KOPT-K1 (cell line): ENCODE measurements around the gene FRMD6.

Experiments
- H3K27ac ChIP-seq: fragments of 200-600 bp; sonication (generic); 2 replicates; pipeline ENCODE4 v1.5.1; 2016; ENCODE audit warnings: antibody characterized with exemption, mild to moderate bottlenecking, low read depth, low read length; ENCODE audit not compliant: poor library complexity, severe bottlenecking
- H3K36me3 ChIP-seq: fragments of 200-600 bp; sonication (generic); 2 replicates; pipeline ENCODE4 v1.5.1; 2017; ENCODE audit warnings: antibody characterized with exemption, mild to moderate bottlenecking, low read length, moderate library complexity; ENCODE audit not compliant: insufficient read depth
- H3K9me3 ChIP-seq: fragments of 200-600 bp; sonication (generic); 2 replicates; pipeline ENCODE4 v1.5.1; 2017; ENCODE audit warnings: antibody characterized with exemption, low read length, mild to moderate bottlenecking; ENCODE audit not compliant: insufficient read depth, poor library complexity, severe bottlenecking

The FRMD6 gene

DNA sequence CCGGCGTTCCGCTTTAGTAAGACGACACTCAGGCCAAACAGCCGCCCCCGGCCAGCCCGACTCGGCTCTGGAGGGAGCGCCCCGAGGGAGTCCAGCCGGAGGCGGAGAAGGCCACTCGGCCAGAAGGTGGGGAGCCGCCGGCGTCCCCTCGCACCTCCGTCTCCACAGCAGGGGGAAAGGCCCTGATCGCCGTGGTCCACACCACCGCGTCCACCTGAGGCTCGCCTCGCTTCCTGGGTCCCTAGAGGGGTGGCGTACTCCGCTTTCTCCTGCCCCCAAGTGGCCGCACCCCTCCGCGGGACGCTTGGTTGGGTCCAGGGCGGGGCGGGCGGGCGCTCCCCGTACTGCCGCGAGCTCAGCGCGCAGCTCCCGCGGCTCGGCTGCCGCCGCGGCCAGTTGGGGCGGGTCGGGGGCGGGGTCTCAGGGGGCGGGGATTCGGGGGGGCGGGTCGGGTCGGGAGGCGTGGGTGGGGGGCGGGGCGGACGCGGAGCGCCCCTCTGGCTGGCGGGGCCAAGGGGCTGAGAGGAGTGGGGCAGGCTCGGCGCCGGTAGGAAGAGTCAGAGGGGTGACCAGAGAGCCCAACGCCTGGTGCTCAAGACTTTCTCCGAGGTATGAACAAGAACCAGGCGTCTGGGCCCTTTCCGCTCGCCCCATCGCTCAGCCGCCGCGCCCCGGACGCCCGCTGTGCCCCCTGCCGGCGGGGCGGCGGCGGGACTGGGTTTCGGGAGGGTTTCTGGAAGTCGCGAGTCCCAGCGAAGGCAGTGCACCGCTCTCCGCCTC is at the start of gene FRMD6:
Gene FRMD6 (plus strand): TSS at position 523 of the 780 bp plus-strand sequence. CDS start 37,927 bp downstream, outside the sequence.
- no peaks in the 10 kb centered on the region for H3K36me3 ChIP-seq
- no peaks in the 10 kb centered on the region for H3K9me3 ChIP-seq
- H3K27ac ChIP-seq, result peak within 1 kb of the TSS; percentile 43

DNA sequence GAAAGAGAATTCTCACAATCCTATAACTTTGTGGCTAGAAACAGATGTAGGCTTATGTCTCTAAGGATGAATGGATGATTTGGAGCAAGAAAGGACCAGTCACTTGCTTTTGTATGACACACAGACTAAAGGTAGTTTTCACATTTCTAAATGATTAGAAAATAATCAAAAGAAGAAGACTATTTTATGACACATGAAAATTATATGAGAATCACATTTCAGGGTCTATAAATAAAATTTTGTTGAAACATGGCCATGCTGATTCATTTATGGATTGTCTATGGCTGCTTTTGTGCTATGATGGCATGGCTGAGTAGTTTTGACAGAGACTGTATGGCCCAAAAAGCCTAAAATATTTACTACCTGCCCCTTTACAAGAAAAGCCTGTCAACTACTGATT is 49.4 kb upstream of the FRMD6 start:
- Histone ChIP-seq H3K9me3 (no peaks in the 10 kb centered on the region), H3K36me3 (no peaks in the 10 kb centered on the region), H3K27ac (no peak overlapping the region)

DNA sequence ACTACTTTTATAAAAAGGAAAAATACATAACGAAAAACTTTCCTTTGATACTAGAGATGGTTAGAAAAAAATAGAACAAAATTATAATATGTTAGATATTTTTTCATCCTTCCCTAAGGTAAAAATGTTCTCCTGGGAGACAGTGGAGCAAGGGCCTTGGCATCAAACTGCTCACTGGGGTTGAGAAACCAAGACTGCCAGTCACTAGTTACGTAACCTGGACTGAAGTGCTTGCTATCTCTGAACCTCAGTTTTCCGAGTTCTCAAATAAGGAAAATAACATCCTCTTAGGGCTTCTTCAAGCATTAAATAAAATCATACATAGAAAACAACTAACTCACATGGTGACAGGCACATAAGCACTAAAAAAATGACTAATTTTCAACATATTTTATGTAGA is 48.2 kb upstream of the FRMD6 start:
- Histone ChIP-seq H3K27ac (no peak overlapping the region), H3K9me3 (no peaks in the 10 kb centered on the region), H3K36me3 (no peaks in the 10 kb centered on the region)

DNA sequence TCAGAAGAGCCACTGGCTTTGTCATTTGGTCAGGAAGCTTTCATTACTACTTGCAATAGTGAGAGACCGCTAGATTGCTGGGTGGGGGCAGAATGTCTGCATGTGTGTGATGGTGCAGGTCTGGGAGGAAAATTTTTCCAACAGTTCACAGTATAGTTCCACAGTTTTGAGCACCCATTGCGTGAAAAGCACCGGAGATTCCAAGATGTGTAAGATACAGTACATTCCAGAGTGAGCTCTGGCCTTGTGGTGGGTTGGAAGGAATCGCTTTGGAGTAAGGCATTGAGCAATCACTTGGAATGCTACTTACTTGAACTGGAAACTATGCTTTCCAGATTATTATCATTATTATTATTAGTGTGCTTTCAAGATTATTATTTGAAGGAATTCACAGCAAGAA is 47.6 kb upstream of the FRMD6 start:
- no peaks in the 10 kb centered on the region for H3K36me3 ChIP-seq
- H3K27ac ChIP-seq, result no peak overlapping the region
- no peaks in the 10 kb centered on the region for H3K9me3 ChIP-seq

DNA sequence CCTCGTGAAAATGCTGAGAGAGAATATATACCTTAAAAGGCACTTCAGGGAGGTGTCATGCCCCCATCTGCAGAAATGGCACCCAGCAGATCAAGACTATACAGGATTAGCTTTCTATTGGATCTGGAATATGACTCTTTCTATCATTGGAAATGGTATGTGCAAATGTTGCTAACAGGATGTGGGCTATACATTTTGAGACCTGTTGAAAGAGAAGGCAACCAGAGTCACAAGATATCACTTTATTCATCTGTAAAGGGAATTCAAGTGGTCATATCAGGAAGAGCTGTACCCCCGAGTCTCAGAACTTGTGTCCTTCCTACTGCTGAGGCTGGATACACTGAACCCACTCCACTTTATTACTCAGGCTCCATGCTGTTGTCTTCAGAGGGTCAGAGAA is 46.1 kb upstream of the FRMD6 start:
- Histone ChIP-seq H3K27ac (no peak overlapping the region), H3K9me3 (no peaks in the 10 kb centered on the region), H3K36me3 (no peaks in the 10 kb centered on the region)

DNA sequence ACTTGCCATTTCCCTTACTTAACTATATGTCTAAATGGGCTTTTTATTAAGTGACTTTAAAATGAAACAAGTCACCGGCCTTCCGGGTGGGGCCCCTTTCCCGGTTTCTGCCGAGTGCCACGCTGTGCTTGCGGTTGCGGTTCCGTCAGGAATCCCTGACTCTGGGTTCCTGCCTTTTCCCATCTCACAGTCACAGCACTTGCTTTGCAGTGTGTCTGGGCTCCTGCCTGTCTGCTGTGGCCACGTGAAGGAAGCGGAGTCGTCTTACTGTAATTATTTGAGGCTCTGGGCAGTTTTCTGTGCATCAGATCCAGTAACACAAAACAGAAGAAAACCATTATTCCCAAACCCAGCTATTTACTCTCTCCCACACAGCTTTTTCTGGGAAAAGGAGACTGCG is 44.0 kb upstream of the FRMD6 start:
- no peaks in the 10 kb centered on the region for H3K9me3 ChIP-seq
- H3K27ac ChIP-seq, result no peak overlapping the region
- H3K36me3 ChIP-seq, result no peaks in the 10 kb centered on the region

DNA sequence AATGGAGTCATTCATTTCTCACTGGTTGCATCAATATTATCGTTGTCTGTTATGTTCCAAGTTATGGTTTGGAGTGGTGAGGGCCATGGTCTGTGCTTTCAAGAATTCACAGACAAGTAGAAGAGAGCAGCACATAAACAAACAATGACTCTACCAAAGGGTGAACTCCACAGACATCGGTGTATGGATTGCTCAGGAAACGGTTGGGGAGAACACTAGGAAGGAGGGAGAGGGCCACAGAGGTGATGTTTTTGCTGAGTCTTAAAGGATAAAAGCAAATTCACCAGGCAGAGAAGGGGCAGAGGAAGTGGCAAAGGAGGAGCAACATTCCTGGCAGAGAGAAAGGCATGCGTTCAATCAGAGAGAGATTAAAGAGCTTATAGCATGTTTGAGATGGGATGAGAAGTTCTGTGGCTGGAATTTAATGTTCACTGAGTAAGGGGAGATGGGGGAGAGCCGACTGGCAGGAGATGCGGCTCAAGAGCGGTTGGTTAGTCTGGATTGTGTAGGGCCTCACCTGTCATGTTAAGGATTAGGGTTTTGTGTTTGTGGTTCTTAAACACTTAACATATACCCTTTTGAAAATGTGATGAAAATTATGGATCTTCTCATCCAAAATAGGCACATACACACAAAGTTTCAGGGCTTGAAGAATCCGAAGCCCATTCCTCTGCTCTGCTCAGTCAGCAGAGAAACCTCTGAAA is 42.3 kb upstream of the FRMD6 start:
- H3K36me3 ChIP-seq, result no peaks in the 10 kb centered on the region
- no peak overlapping the region for H3K27ac ChIP-seq
- no peaks in the 10 kb centered on the region for H3K9me3 ChIP-seq

DNA sequence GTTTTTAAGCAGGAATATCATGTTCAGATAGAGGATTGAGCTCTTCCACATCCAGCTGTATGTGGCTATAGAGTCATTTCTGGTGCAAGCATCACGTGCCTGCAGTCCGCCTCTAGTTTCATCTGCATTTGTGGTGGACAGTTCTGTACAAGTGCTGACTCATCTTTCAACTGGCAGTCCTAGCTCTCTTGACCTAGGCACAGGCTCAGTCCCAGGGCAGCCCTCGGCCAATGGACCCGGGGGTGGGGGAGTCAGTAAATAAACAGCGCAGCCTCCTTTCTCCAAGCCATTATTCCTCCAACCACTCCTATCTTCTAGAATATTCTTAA is 41.8 kb upstream of the FRMD6 start:
- no peak overlapping the region for H3K27ac ChIP-seq
- no peaks in the 10 kb centered on the region for H3K9me3 ChIP-seq
- H3K36me3 ChIP-seq, result no peaks in the 10 kb centered on the region

DNA sequence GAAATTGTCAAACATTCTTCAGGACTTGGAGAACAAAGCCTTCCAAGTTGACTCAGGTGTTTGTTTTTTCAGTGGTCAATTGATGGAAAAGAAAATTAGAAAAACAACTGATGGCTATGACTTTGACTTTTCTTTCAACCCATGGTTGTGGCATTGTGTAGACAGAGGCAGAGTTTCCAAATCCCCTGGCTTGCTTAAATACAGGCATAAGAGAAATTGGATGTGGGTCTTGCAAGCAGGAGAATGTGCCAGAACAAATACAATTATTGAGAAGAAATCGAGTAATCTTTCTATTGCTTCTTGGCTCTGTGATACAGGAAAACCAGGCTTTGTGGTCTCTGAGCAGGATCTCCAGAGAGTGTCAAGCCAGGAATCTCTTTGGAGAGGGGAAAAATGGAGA is 40.9 kb upstream of the FRMD6 start:
- Histone ChIP-seq H3K9me3 (no peaks in the 10 kb centered on the region), H3K27ac (no peak overlapping the region)

DNA sequence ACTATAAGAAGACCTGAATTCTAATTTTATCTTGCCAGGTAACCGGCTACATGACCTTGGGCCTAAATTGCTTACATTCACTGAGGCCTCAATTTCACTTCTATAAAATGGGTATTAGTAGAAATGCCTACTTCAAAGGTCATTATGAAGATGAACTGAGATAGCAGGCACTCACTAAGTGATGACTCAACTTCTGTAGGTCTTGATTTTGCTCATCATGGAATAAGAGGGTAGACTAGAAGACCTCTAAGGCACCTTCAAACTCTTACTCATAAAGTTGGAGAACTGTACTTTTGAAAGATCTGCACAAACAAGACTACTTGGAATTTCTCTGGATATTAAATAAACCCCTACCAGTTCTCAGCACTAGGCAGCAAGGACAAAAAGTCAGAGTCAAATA is 39.3 kb upstream of the FRMD6 start:
- Histone ChIP-seq H3K9me3 (no peaks in the 10 kb centered on the region), H3K36me3 (no peaks in the 10 kb centered on the region), H3K27ac (no peak overlapping the region)

More for the DNA sequence above, 40.9 kb upstream of the FRMD6 start:
- H3K36me3 ChIP-seq, result no peaks in the 10 kb centered on the region

DNA sequence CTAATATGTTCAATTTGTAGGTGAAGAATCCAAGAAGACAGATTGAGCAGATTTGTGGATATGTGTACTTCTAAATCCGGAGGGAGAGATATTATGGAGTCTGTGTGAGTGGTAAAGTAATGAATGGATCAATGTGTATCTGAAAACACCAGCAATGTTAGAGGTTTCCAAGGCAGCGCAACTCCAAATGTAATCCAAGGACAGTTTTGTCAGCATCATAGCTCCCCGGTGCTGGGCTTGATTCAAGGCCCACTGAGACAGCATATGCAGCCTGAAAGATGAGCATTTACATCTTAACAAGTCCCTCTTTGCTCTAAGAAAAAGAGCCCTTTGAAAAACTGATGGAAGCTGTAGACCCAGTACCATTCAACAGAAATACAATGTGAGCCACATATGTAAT is 38.3 kb upstream of the FRMD6 start:
- Histone ChIP-seq H3K27ac (no peak overlapping the region), H3K36me3 (no peaks in the 10 kb centered on the region), H3K9me3 (no peaks in the 10 kb centered on the region)

DNA sequence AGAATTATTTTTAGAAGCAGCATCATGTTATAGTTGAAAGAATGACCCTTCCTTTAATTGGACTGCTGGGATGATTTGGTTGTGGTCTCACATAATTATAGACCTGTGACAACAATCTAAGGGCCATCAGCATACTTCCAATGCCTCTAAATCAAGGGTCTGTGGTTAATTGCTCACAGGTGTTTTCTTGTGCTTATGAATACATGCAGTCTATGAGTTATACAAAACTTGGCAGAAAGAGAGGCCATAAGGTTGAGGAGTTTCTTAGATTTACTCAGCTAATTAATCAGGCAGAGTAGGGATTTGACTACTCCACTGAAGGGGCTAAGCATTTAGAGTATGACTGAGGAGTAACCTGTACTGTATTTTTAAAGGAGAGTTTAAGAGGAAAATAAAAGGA is 37.0 kb upstream of the FRMD6 start:
- Histone ChIP-seq H3K36me3 (no peaks in the 10 kb centered on the region), H3K27ac (no peak overlapping the region), H3K9me3 (no peaks in the 10 kb centered on the region)

DNA sequence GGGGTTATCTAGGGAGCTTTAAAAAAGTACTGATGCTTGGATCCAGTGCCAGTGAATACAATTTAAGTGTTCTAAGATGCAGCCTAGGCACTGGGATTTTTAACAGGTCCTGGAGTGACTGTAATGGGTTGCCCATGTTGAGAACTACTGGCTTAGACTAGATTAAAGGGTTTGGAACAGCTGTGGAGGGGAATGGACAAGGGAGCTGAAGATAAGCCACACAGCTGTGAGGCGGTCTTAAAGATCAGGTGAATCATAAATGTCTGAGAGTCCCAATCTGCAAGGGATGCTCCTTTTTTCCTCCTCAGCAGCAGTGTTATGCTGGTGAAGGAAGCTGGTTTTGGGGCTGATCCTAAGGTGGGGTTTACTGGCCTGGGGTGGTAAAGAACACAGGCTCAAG is 35.5 kb upstream of the FRMD6 start:
- Histone ChIP-seq H3K9me3 (no peaks in the 10 kb centered on the region), H3K36me3 (no peaks in the 10 kb centered on the region), H3K27ac (no peak overlapping the region)

DNA sequence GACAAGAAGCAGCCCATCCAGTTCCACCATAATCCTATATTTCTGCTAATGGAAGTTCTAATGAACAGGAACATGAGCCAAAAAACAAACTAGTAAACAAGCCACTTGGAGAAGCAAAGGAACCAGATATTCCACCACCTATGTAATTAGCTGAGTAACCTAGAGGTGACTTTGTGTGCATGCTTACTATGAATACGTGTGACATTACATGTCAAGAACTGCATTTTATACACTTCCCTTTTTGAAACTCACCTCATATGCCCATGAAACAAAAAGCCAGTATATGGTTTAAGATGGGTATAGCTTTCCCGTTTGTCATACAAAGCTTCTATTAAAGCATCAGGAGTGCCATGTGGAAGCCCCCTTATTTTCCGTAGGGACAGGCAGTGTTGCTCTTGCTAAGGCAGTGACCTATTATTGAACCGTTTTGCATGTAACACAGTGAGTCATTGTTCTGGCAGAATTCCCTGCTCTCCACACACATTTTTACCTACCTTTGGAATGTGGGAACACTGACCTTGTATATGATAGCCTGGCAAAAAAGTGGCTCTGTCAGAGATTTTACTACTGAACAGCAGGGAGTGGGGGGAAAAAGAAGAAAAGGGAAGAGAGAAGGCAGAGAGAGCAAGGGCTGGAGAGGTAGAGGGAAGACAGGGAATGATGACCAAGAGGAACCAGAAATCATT is 34.8 kb upstream of the FRMD6 start:
- no peaks in the 10 kb centered on the region for H3K9me3 ChIP-seq
- no peaks in the 10 kb centered on the region for H3K36me3 ChIP-seq
- no peak overlapping the region for H3K27ac ChIP-seq

DNA sequence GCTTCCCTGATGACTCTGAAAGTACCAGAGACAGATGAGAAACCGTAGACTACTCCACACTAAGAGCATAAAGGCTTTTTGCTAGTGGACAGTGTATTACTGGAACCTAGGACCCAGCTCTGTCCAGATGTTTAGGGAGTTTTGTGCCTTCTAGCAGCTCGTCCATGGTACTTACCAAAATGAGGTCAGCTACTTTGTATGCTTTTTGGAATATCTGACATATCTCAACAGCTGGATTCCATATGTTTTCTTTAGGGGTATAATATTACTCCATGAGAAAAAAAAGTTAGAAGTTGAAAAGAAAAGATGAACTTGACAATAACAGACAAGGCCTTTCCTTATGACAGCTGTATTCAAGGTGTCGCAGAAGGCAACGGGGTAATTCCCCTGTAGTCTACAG is 32.1 kb upstream of the FRMD6 start:
- Histone ChIP-seq H3K36me3 (no peaks in the 10 kb centered on the region), H3K9me3 (no peaks in the 10 kb centered on the region), H3K27ac (no peak overlapping the region)
